ENCODE measurements around the gene RFPL4AL1.
"Not testable (repeated sequence)": the region's sequence is repeated elsewhere in the genome, so short reads cannot be mapped to it uniquely, and the experiment has no call there.

The RFPL4AL1 gene

GRCh38 chr19:55768818-55769217 lies at the start of gene RFPL4AL1:
TSS of gene RFPL4AL1 (plus strand) at chr19:55769118. CDS start at chr19:55771805, 2,687 bp downstream.
- DNase-seq: not testable (repeated sequence)

- DNase-seq: no peak
Measured at GRCh38 chr19:55720214-55720746, 48.6 kb upstream of the RFPL4AL1 start.

GRCh38 chr19:55720801-55721200 lies 48.1 kb upstream of the RFPL4AL1 start:
- no peak for DNase-seq

GRCh38 chr19:55723491-55723890 lies 45.4 kb upstream of the RFPL4AL1 start:
- no peak for DNase-seq

- DNase-seq: not testable (repeated sequence)
Measured at GRCh38 chr19:55730378-55730777, 38.5 kb upstream of the RFPL4AL1 start.

- DNase-seq: no peak
Measured at GRCh38 chr19:55738302-55738701, 30.6 kb upstream of the RFPL4AL1 start, which contains the start of gene NLRP9. TSS of gene NLRP9 (minus strand) at chr19:55738402. CDS start at chr19:55738374, 28 bp downstream.

GRCh38 chr19:55750715-55751114 lies 18.2 kb upstream of the RFPL4AL1 start:
- no peak for DNase-seq

- no peak for DNase-seq
Measured at GRCh38 chr19:55753401-55753800, 15.5 kb upstream of the RFPL4AL1 start.

GRCh38 chr19:55756808-55757207 lies 12.1 kb upstream of the RFPL4AL1 start:
- not testable (repeated sequence) for DNase-seq

GRCh38 chr19:55758797-55759196 lies 10.1 kb upstream of the RFPL4AL1 start, which contains the start of gene RFPL4A:
TSS of gene RFPL4A (plus strand) at chr19:55759097. CDS start at chr19:55761801, 2,704 bp downstream.
- DNase-seq: not testable (repeated sequence)

GRCh38 chr19:55766466-55766865 lies 2.5 kb upstream of the RFPL4AL1 start:
- DNase-seq: no peak

- not testable (repeated sequence) for DNase-seq
Measured at GRCh38 chr19:55769632-55770031, 714 bp downstream of the RFPL4AL1 start.

GRCh38 chr19:55777528-55777927 lies 8.6 kb downstream of the RFPL4AL1 start:
- DNase-seq: no peak

GRCh38 chr19:55778331-55778730 lies 9.4 kb downstream of the RFPL4AL1 start:
- DNase-seq: no peak

- no peak for DNase-seq
Measured at GRCh38 chr19:55781112-55781511, 12.2 kb downstream of the RFPL4AL1 start.

- no peak for DNase-seq
Measured at GRCh38 chr19:55795021-55795420, 26.1 kb downstream of the RFPL4AL1 start.

- DNase-seq: no peak
Measured at GRCh38 chr19:55801416-55801815, 32.5 kb downstream of the RFPL4AL1 start.

- no peak for DNase-seq
Measured at GRCh38 chr19:55802281-55802680, 33.4 kb downstream of the RFPL4AL1 start.

GRCh38 chr19:55809381-55810058 lies 40.6 kb downstream of the RFPL4AL1 start:
- peak; percentile 98 for DNase-seq

GRCh38 chr19:55811340-55811739 lies 42.4 kb downstream of the RFPL4AL1 start:
- DNase-seq: no peak

GRCh38 chr19:55812449-55812848 lies 43.5 kb downstream of the RFPL4AL1 start:
- DNase-seq: no peak

GRCh38 chr19:55813906-55814305 lies 45.0 kb downstream of the RFPL4AL1 start:
- no peak for DNase-seq

GRCh38 chr19:55820037-55820436 lies 51.1 kb downstream of the RFPL4AL1 start:
- no peak for DNase-seq

Measured in NCI-H1105 (cell line).